HG02798 (cell line): ENCODE data around the gene SPX.

Experiments used
- ATAC-seq: cut with Tn5 transposase; IDR thresholded peaks from one replicate; pipeline ENCODE4 v1.9.1; 2021; ENCODE audit warnings: mild to moderate bottlenecking; ENCODE audit not compliant: unreplicated experiment, poor library complexity

Gene SPX

DNA sequence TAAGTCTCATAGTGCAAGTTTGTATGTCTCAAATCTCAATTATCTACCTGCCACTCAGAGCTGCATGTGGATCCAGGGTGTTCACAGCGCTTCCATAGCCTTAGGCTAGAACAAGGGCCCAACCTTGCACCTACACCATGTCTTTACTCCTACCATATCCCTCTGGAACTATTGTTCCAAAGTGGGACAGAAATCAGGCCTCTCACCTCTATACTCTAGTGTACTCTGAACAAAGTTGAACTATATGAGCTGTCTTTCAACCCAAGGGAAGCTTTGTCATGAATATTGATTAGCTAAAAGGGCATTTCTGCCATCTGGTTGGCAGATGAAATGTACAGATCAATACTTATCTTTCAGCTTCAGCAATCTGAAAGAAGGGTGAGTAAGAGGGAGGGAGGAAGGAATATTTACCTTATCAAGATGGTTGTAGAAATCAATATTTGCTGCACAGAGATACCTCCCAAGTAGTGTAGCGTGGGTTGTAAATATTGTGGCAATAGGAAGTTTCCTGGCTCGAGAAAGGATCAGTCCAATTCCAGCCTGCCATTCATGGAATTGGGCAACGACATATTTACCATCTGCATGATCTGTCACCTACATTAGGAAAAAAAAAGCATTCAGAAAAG, 47.8 kb downstream of the SPX start:
- no peak for ATAC-seq

- ATAC-seq, result no peak
Observed at GRCh38 chr12:21576431-21576830, 50.3 kb downstream of the SPX start.

GRCh38 chr12:21577516-21577915, 51.4 kb downstream of the SPX start:
- ATAC-seq, result no peak

- ATAC-seq, result no peak
Observed at GRCh38 chr12:21580748-21581516, 54.8 kb downstream of the SPX start.
